COLO668 (cell line): ENCODE results near the gene RAB6D.
"Not testable (repeated sequence)": the region's sequence is repeated elsewhere in the genome, so short reads cannot be mapped to it uniquely, and the experiment has no call there.

Experiments
- DNase-seq: peaks from one replicate; lab custom pipeline; 2025; ENCODE audit not compliant: unreplicated experiment; lab: John Stamatoyannopoulos, UW

The RAB6D gene

GRCh38 chr2:131367352-131367751 lies 3.4 kb upstream of the RAB6D start:
- no peak for DNase-seq

GRCh38 chr2:131366643-131367042 lies 2.7 kb upstream of the RAB6D start:
- DNase-seq, result no peak

- DNase-seq, result no peak
These were observed 1.5 kb upstream of the RAB6D start for GRCh38 chr2:131365452-131365851.

- DNase-seq, result not testable (repeated sequence)
These were observed 755 bp downstream of the RAB6D start for GRCh38 chr2:131363213-131363612.

- not testable (repeated sequence) for DNase-seq
These were observed 2.2 kb downstream of the RAB6D start for GRCh38 chr2:131361773-131362172.

GRCh38 chr2:131353167-131353697 lies 10.7 kb downstream of the RAB6D start:
- DNase-seq, result not testable (repeated sequence)

GRCh38 chr2:131349021-131349420 lies 14.9 kb downstream of the RAB6D start:
- no peak for DNase-seq

GRCh38 chr2:131347035-131347434 lies 16.9 kb downstream of the RAB6D start:
- DNase-seq, result not testable (repeated sequence)

GRCh38 chr2:131339307-131339706 lies 24.7 kb downstream of the RAB6D start:
- DNase-seq, result not testable (repeated sequence)

GRCh38 chr2:131335319-131335718 lies 28.6 kb downstream of the RAB6D start:
- peak; percentile 28 for DNase-seq

- DNase-seq, result not testable (repeated sequence)
These were observed 31.3 kb downstream of the RAB6D start for GRCh38 chr2:131332709-131333108.

- peak; percentile 32 for DNase-seq
These were observed 33.0 kb downstream of the RAB6D start for GRCh38 chr2:131331000-131331399.

- no peak for DNase-seq
These were observed 41.8 kb downstream of the RAB6D start for GRCh38 chr2:131322209-131322608.

- not testable (repeated sequence) for DNase-seq
These were observed 42.6 kb downstream of the RAB6D start for GRCh38 chr2:131321344-131321743.

GRCh38 chr2:131311001-131311400 lies 53.0 kb downstream of the RAB6D start:
- not testable (repeated sequence) for DNase-seq
